ENCODE data around the gene SHCBP1. TPM values are rescaled to one million over a fixed set of nuclear protein-coding genes. Genes with fewer than 3 reads are reported as not detected.

SHCBP1 gene
- total and polyA plus RNA-seq, 10 of the 15 experiments (the other 5 are each of a cell fraction or from before 2014, with no cell fraction given): 9.5 to 73.3 (median 30.2) TPM

DNA sequence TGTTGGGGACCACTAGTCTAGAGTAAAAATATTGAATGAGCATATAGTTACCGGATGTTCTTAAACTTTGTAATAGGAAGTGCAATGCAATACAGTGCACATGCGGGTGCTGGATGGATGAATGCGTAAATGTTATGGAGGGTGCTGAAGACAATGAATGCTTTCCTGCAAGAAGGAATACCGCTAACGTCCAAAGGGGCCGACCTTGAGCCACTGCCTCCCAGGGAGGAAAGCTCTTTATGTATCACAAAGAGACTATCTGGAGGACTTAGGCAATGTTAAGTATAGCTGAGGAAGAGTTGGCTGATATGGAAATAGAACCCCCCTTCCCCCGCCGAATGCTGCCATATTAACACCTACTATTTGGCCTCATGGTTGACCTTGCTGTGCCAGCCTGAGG is 27.5 kb upstream of the SHCBP1 start:
- POLR2A ChIA-PET: no interaction called here
- SMC1A ChIA-PET (ENCODE audit: uncharacterized antibody, unreplicated experiment): no interaction called here
- Histone ChIP-seq H2AFZ (ENCODE audit: control insufficient read depth, low read depth, low read length) (no peak overlapping the region), H3K9ac (ENCODE audit: control insufficient read depth, insufficient read depth, low read length) (no peak overlapping the region), H3K4me2 (ENCODE audit: control insufficient read depth, insufficient read depth) (no peak overlapping the region), H3K4me1 (ENCODE audit: control insufficient read depth, insufficient read depth, low read length) (no peaks in the 10 kb centered on the region), H4K20me1 (ENCODE audit: control insufficient read depth, insufficient read depth) (no peaks in the 10 kb centered on the region), H3K27ac (ENCODE audit: control insufficient read depth, insufficient read depth) (no peak overlapping the region), H3K27me3 (replicated peaks in 1 of 2; ENCODE audit: control insufficient read depth in 2 of 2, insufficient read depth in 2 of 2, low read length in 1 of 2) (no peaks in the 10 kb centered on the region), H3K9me3 (replicated peaks; ENCODE audit: control insufficient read depth, insufficient read depth, low read length) (no peaks in the 10 kb centered on the region), H3K4me3 (no peak overlapping the region), H3K79me2 (ENCODE audit: control insufficient read depth, insufficient read depth, low read length) (no peaks in the 10 kb centered on the region), H3K36me3 (ENCODE audit: control insufficient read depth in 2 of 2, insufficient read depth in 2 of 2, low read length in 1 of 2) (no peaks in the 10 kb centered on the region)
- CTCF ChIA-PET: no interaction called here
- WGBS (ENCODE audit: insufficient coverage, insufficient replicate concordance, low lambda C conversion rate, missing lambda C conversion rate): 96% methylated on average over 8 of the region's 8 CpGs
- RAD21 ChIA-PET (ENCODE audit: unreplicated experiment): interaction anchor here (1.1 kb wide), 1 partner anchor 25 kb away, joined by 3 read pairs; no protein-coding TSS in a partner anchor
- TF ChIP-seq, protein P1, sequence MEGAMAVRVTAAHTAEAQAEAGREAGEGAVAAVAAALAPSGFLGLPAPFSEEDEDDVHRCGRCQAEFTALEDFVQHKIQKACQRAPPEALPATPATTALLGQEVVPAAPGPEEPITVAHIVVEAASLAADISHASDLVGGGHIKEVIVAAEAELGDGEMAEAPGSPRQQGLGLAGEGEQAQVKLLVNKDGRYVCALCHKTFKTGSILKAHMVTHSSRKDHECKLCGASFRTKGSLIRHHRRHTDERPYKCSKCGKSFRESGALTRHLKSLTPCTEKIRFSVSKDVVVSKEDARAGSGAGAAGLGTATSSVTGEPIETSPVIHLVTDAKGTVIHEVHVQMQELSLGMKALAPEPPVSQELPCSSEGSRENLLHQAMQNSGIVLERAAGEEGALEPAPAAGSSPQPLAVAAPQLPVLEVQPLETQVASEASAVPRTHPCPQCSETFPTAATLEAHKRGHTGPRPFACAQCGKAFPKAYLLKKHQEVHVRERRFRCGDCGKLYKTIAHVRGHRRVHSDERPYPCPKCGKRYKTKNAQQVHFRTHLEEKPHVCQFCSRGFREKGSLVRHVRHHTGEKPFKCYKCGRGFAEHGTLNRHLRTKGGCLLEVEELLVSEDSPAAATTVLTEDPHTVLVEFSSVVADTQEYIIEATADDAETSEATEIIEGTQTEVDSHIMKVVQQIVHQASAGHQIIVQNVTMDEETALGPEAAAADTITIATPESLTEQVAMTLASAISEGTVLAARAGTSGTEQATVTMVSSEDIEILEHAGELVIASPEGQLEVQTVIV (IDR thresholded peaks at IDR 0.05; ENCODE audit: borderline replicate concordance, partially characterized antibody): no peak
- TF ChIP-seq RAD21 (IDR thresholded peaks at IDR 0.05; ENCODE audit: insufficient read depth, low read depth, low read length): no peak
- TF ChIP-seq, protein P2, sequence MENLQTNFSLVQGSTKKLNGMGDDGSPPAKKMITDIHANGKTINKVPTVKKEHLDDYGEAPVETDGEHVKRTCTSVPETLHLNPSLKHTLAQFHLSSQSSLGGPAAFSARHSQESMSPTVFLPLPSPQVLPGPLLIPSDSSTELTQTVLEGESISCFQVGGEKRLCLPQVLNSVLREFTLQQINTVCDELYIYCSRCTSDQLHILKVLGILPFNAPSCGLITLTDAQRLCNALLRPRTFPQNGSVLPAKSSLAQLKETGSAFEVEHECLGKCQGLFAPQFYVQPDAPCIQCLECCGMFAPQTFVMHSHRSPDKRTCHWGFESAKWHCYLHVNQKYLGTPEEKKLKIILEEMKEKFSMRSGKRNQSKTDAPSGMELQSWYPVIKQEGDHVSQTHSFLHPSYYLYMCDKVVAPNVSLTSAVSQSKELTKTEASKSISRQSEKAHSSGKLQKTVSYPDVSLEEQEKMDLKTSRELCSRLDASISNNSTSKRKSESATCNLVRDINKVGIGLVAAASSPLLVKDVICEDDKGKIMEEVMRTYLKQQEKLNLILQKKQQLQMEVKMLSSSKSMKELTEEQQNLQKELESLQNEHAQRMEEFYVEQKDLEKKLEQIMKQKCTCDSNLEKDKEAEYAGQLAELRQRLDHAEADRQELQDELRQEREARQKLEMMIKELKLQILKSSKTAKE (IDR thresholded peaks at IDR 0.05; ENCODE audit: low read depth, poor library complexity, severe bottlenecking): no peak
- no peak for TF ChIP-seq IKZF1 (conservative IDR thresholded peaks at IDR 0.05)
- TF ChIP-seq, protein P3, sequence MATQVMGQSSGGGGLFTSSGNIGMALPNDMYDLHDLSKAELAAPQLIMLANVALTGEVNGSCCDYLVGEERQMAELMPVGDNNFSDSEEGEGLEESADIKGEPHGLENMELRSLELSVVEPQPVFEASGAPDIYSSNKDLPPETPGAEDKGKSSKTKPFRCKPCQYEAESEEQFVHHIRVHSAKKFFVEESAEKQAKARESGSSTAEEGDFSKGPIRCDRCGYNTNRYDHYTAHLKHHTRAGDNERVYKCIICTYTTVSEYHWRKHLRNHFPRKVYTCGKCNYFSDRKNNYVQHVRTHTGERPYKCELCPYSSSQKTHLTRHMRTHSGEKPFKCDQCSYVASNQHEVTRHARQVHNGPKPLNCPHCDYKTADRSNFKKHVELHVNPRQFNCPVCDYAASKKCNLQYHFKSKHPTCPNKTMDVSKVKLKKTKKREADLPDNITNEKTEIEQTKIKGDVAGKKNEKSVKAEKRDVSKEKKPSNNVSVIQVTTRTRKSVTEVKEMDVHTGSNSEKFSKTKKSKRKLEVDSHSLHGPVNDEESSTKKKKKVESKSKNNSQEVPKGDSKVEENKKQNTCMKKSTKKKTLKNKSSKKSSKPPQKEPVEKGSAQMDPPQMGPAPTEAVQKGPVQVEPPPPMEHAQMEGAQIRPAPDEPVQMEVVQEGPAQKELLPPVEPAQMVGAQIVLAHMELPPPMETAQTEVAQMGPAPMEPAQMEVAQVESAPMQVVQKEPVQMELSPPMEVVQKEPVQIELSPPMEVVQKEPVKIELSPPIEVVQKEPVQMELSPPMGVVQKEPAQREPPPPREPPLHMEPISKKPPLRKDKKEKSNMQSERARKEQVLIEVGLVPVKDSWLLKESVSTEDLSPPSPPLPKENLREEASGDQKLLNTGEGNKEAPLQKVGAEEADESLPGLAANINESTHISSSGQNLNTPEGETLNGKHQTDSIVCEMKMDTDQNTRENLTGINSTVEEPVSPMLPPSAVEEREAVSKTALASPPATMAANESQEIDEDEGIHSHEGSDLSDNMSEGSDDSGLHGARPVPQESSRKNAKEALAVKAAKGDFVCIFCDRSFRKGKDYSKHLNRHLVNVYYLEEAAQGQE (IDR thresholded peaks at IDR 0.05; ENCODE audit: low read depth, low read length): no peak
- no peak for TF ChIP-seq MYC (IDR thresholded peaks at IDR 0.05; ENCODE audit: insufficient read depth, insufficient read length, insufficient replicate concordance, low read length, severe bottlenecking)
- TF ChIP-seq, protein P4, sequence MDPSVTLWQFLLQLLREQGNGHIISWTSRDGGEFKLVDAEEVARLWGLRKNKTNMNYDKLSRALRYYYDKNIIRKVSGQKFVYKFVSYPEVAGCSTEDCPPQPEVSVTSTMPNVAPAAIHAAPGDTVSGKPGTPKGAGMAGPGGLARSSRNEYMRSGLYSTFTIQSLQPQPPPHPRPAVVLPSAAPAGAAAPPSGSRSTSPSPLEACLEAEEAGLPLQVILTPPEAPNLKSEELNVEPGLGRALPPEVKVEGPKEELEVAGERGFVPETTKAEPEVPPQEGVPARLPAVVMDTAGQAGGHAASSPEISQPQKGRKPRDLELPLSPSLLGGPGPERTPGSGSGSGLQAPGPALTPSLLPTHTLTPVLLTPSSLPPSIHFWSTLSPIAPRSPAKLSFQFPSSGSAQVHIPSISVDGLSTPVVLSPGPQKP (IDR thresholded peaks at IDR 0.05; ENCODE audit: low read depth, low read length): no peak
- TF ChIP-seq NFYA (IDR thresholded peaks at IDR 0.05; ENCODE audit: borderline replicate concordance, low read depth, low read length): no peak
- no peak for TF ChIP-seq ZNF622 (IDR thresholded peaks at IDR 0.05)
- no peak for TF ChIP-seq TAF1 (IDR thresholded peaks at IDR 0.05; ENCODE audit: borderline replicate concordance, low read depth, low read length)
- no peak for TF ChIP-seq NFIC (IDR thresholded peaks at IDR 0.05; ENCODE audit: low read depth, low read length)
- TF ChIP-seq, protein P5, sequence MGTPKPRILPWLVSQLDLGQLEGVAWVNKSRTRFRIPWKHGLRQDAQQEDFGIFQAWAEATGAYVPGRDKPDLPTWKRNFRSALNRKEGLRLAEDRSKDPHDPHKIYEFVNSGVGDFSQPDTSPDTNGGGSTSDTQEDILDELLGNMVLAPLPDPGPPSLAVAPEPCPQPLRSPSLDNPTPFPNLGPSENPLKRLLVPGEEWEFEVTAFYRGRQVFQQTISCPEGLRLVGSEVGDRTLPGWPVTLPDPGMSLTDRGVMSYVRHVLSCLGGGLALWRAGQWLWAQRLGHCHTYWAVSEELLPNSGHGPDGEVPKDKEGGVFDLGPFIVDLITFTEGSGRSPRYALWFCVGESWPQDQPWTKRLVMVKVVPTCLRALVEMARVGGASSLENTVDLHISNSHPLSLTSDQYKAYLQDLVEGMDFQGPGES (IDR thresholded peaks at IDR 0.05): no peak
- ATAC-seq: no peak
- no peak for FAIRE-seq
- DNase-seq (ENCODE audit: low read depth, low spot score): no peak
- no TSS peak for BruUV-seq (replicated peaks)
- intact Hi-C loops (cut with micrococcal nuclease; ENCODE audit: unreplicated experiment): no loop called here
- in situ Hi-C loops (cut with MboI): no loop called here
